A673 (cell line): Measurements from ENCODE around the gene NEMP1. TPM values are rescaled to one million over a fixed set of nuclear protein-coding genes. Genes with fewer than 3 reads are reported as not detected.
"Not testable (repeated sequence)": the region's sequence is repeated elsewhere in the genome, so short reads cannot be mapped to it uniquely, and the experiment has no call there.

Experiments
- BruUV-seq: library from RNA; stranded (reverse); fragments of 400-500 nt; replicated peaks from 2 replicates; lab custom pipeline; 2021; lab: Mats Ljungman, UMichigan
- CTCF ChIA-PET: fragments of 300-600 bp; sonication (Branson Sonifier 250); formaldehyde crosslinking; loops from one replicate; lab custom pipeline; 2022; ENCODE audit warnings: antibody characterized with exemption; lab: Charles Lee
- POLR2A ChIA-PET: fragments of 300-600 bp; sonication (Branson Sonifier 250); formaldehyde crosslinking; loops from one replicate; lab custom pipeline; 2022; ENCODE audit warnings: antibody characterized with exemption; ENCODE audit not compliant: low non-redundant PET; lab: Charles Lee
- DNase-seq: peaks from one replicate; pipeline ENCODE4 v3.0.0-alpha.2; 2015; ENCODE audit warnings: low spot score
- H3K27ac ChIP-seq: fragments of 200-600 bp; sonication (generic); 2 replicates; pipeline ENCODE4 v1.5.1; 2016; ENCODE audit warnings: mixed run types, low read depth, mild to moderate bottlenecking, mixed read lengths, antibody characterized with exemption, low read length; ENCODE audit not compliant: poor library complexity, severe bottlenecking
- H3K27me3 ChIP-seq: fragments of 200-600 bp; sonication (generic); replicated peaks from 2 replicates; pipeline ENCODE4 v1.6.1; 2017; ENCODE audit warnings: mixed run types, low read depth, mild to moderate bottlenecking, mixed read lengths, antibody characterized with exemption, low read length; ENCODE audit not compliant: insufficient read depth, poor library complexity
- H3K36me3 ChIP-seq: fragments of 200-600 bp; sonication (generic); 2 replicates; pipeline ENCODE4 v1.6.1; 2016; ENCODE audit warnings: mixed run types, mild to moderate bottlenecking, mixed read lengths, antibody characterized with exemption, low read length; ENCODE audit not compliant: insufficient read depth, poor library complexity, severe bottlenecking
- H3K4me1 ChIP-seq: fragments of 200-600 bp; sonication (generic); 2 replicates; pipeline ENCODE4 v1.6.1; 2017; ENCODE audit warnings: mixed run types, mild to moderate bottlenecking, mixed read lengths, antibody characterized with exemption, low read length; ENCODE audit not compliant: insufficient read depth, poor library complexity, severe bottlenecking
- H3K4me3 ChIP-seq: fragments of 200-600 bp; sonication (generic); 2 replicates; pipeline ENCODE4 v1.5.1; 2016; ENCODE audit warnings: low read depth, mixed run types, mild to moderate bottlenecking, mixed read lengths, low read length; ENCODE audit not compliant: poor library complexity, severe bottlenecking
- H3K9me3 ChIP-seq: fragments of 200-600 bp; sonication (generic); 2 replicates; pipeline ENCODE4 v1.6.1; 2016; ENCODE audit warnings: mixed run types, low read depth, mild to moderate bottlenecking, mixed read lengths, antibody characterized with exemption, low read length; ENCODE audit not compliant: poor library complexity, severe bottlenecking
- CTCF ChIP-seq: fragments of 300-800, 200-600 bp; sonication (generic); conservative IDR thresholded peaks from 2 replicates; pipeline ENCODE4 v1.5.1; 2017; ENCODE audit warnings: low read depth, mild to moderate bottlenecking, antibody characterized with exemption, low read length, moderate library complexity, mixed read lengths
- EZH2 ChIP-seq: fragments of 200-600 bp; sonication (generic); IDR thresholded peaks from 2 replicates; pipeline ENCODE4 v1.6.1; 2017; ENCODE audit warnings: borderline replicate concordance, low read depth, mild to moderate bottlenecking, mixed read lengths, antibody characterized with exemption, low read length; ENCODE audit not compliant: poor library complexity, severe bottlenecking
- intact Hi-C: fragments of 100-400 bp; cut with micrococcal nuclease; formaldehyde crosslinking; loops from one replicate; pipeline ENCODE4 v1.10.0; 2022; ENCODE audit not compliant: unreplicated experiment
- total RNA-seq: library from RNA; stranded (reverse); gene quantifications from 2 replicates; pipeline ENCODE4 v1.2.3, GENCODE V29; 2021

The NEMP1 gene
- total RNA-seq, 1 experiment from 2014 or later: 68.6 TPM

GRCh38 chr12:57019983-57020719 lies 58.4 kb downstream of the NEMP1 start:
- Histone ChIP-seq H3K4me1 (no peaks in the 10 kb centered on the region), H3K4me3 (no peak overlapping the region), H3K9me3 (no peaks in the 10 kb centered on the region), H3K27me3 (no peaks in the 10 kb centered on the region), H3K27ac (no peak overlapping the region), H3K36me3 (no peaks in the 10 kb centered on the region)
- intact Hi-C loops: no loop called here
- ChIA-PET POLR2A (no interaction called here), CTCF (no interaction called here)
- BruUV-seq: no TSS peak
- no peak for TF ChIP-seq CTCF
- TF ChIP-seq EZH2: no peak
- no peak for DNase-seq

GRCh38 chr12:57018906-57019305 lies 59.7 kb downstream of the NEMP1 start:
- ChIA-PET CTCF (no interaction called here), POLR2A (no interaction called here)
- BruUV-seq: no TSS peak
- intact Hi-C loops: no loop called here
- no peak for DNase-seq
- H3K4me1 ChIP-seq: peaks cover 4% of the 10 kb centered on the region
- no peak overlapping the region for H3K27ac ChIP-seq
- no peaks in the 10 kb centered on the region for H3K9me3 ChIP-seq
- peaks cover 4% of the 10 kb centered on the region for H3K27me3 ChIP-seq
- no peaks in the 10 kb centered on the region for H3K36me3 ChIP-seq
- TF ChIP-seq EZH2 (no peak), CTCF (no peak)
- H3K4me3 ChIP-seq: no peak overlapping the region

- intact Hi-C loops, H3K9me3 ChIP-seq, BruUV-seq, CTCF ChIA-PET, POLR2A ChIA-PET, H3K27me3 ChIP-seq, DNase-seq, H3K27ac ChIP-seq, H3K4me1 ChIP-seq, H3K36me3 ChIP-seq, H3K4me3 ChIP-seq: not testable (repeated sequence)
Measured at GRCh38 chr12:57018353-57018752, 60.2 kb downstream of the NEMP1 start.

- Histone ChIP-seq H3K9me3 (no peaks in the 10 kb centered on the region), H3K27me3 (peaks cover 4% of the 10 kb centered on the region), H3K4me1 (peaks cover 4% of the 10 kb centered on the region), H3K27ac (no peak within 1 kb of the TSS), H3K36me3 (no peaks in the 10 kb centered on the region), H3K4me3 (no peak within 1 kb of the TSS)
- POLR2A ChIA-PET: no interaction called here
- CTCF ChIA-PET: no interaction called here
- no peak for DNase-seq
- TF ChIP-seq CTCF (no peak), EZH2 (no peak)
- intact Hi-C loops: no loop called here
- no TSS peak for BruUV-seq
Measured at GRCh38 chr12:57016348-57016747, 62.2 kb downstream of the NEMP1 start, which contains the start of gene TAC3. Gene TAC3, minus strand, starts transcription at chr12:57016529. Its CDS starts 732 bp downstream, at chr12:57015797.
